CD4-positive, alpha-beta T cell treated with Interleukin-2 at 100 ng/mL for 4 hours (primary cell): Measurements from ENCODE around the gene HSP90AA1.
"Not testable (repeated sequence)": the region's sequence is repeated elsewhere in the genome, so short reads cannot be mapped to it uniquely, and the experiment has no call there.

Experiments used
- DNase-seq: peaks from one replicate; pipeline ENCODE4 v3.0.0-alpha.2; 2020; ENCODE audit warnings: low spot score

The HSP90AA1 gene

GRCh38 chr14:102094101-102094500, 7.3 kb upstream of the HSP90AA1 start:
- DNase-seq = no peak

- DNase-seq = no peak
These were observed 6.0 kb upstream of the HSP90AA1 start for GRCh38 chr14:102092806-102093205.

GRCh38 chr14:102090713-102091112, 3.9 kb upstream of the HSP90AA1 start:
- DNase-seq = no peak

GRCh38 chr14:102089621-102090343, 2.9 kb upstream of the HSP90AA1 start:
- no peak for DNase-seq

- DNase-seq = peak; percentile 34
These were observed 1.4 kb upstream of the HSP90AA1 start for GRCh38 chr14:102088012-102088792.

- DNase-seq = no peak
These were observed 843 bp upstream of the HSP90AA1 start for GRCh38 chr14:102087762-102088011.

- DNase-seq = no peak
These were observed 204 bp downstream of the HSP90AA1 start for GRCh38 chr14:102086709-102086971.

- peak; percentile 71 for DNase-seq
These were observed 716 bp downstream of the HSP90AA1 start for GRCh38 chr14:102085948-102086708.

- no peak for DNase-seq
These were observed 1.4 kb downstream of the HSP90AA1 start for GRCh38 chr14:102085488-102085887.

GRCh38 chr14:102084931-102085330, 1.9 kb downstream of the HSP90AA1 start:
- no peak for DNase-seq

GRCh38 chr14:102084522-102084921, 2.3 kb downstream of the HSP90AA1 start:
- not testable (repeated sequence) for DNase-seq

GRCh38 chr14:102081231-102082080, 5.4 kb downstream of the HSP90AA1 start:
- DNase-seq = no peak

- DNase-seq = no peak
These were observed 6.4 kb downstream of the HSP90AA1 start for GRCh38 chr14:102080183-102081080.

- no peak for DNase-seq
These were observed 7.2 kb downstream of the HSP90AA1 start for GRCh38 chr14:102079700-102079979.

- no peak for DNase-seq
These were observed 7.8 kb downstream of the HSP90AA1 start for GRCh38 chr14:102078831-102079699.

GRCh38 chr14:102078361-102078791, 8.5 kb downstream of the HSP90AA1 start:
- DNase-seq = not testable (repeated sequence)

GRCh38 chr14:102077382-102077709, 9.5 kb downstream of the HSP90AA1 start:
- no peak for DNase-seq

GRCh38 chr14:102075155-102075554, 11.7 kb downstream of the HSP90AA1 start:
- no peak for DNase-seq

- no peak for DNase-seq
These were observed 12.4 kb downstream of the HSP90AA1 start for GRCh38 chr14:102074415-102074964.

- no peak for DNase-seq
These were observed 15.4 kb downstream of the HSP90AA1 start for GRCh38 chr14:102071283-102071998.
